Measurements from ENCODE around the gene MEX3A.

GRCh38 chr1:156026588-156026987, 55.7 kb downstream of the MEX3A start:
- no peak for TF ChIP-seq POLR2A (IDR thresholded peaks at IDR 0.05; ENCODE audit: low read depth, low read length)
- TF ChIP-seq MAX (IDR thresholded peaks at IDR 0.05; ENCODE audit: insufficient read depth, insufficient read length), result no peak
- no peak for TF ChIP-seq CTCF (IDR thresholded peaks at IDR 0.05; ENCODE audit: extremely low read depth in 1 of 2, insufficient read depth in 1 of 2, low read depth in 1 of 2, low read length in 2 of 2)
- no peak for TF ChIP-seq POLR2AphosphoS5 (IDR thresholded peaks at IDR 0.05; ENCODE audit: insufficient read depth, low read depth, low read length)
- TF ChIP-seq EZH2 (IDR thresholded peaks at IDR 0.05; ENCODE audit: borderline replicate concordance, low read depth, low read length, severe bottlenecking), result no peak
- TF ChIP-seq FOS (IDR thresholded peaks at IDR 0.05; ENCODE audit: borderline replicate concordance, insufficient read depth, low read length), result no peak
- no peak for TF ChIP-seq MYC (IDR thresholded peaks at IDR 0.05; ENCODE audit: low read depth, low read length)
- TF ChIP-seq JUN (IDR thresholded peaks at IDR 0.05; ENCODE audit: borderline replicate concordance, insufficient read depth, insufficient read length, low read depth), result no peak

Data from endothelial cell of umbilical vein (primary cell).